ENCODE measurements around the gene GRAP2. TPM values are rescaled to one million over a fixed set of nuclear protein-coding genes. Genes with fewer than 3 reads are reported as not detected.
"Not testable (repeated sequence)": the region's sequence is repeated elsewhere in the genome, so short reads cannot be mapped to it uniquely, and the experiment has no call there.

The GRAP2 gene
- total and polyA plus RNA-seq, 5 donors, result 1.6 to 5.5 (median 3.2) TPM

DNA sequence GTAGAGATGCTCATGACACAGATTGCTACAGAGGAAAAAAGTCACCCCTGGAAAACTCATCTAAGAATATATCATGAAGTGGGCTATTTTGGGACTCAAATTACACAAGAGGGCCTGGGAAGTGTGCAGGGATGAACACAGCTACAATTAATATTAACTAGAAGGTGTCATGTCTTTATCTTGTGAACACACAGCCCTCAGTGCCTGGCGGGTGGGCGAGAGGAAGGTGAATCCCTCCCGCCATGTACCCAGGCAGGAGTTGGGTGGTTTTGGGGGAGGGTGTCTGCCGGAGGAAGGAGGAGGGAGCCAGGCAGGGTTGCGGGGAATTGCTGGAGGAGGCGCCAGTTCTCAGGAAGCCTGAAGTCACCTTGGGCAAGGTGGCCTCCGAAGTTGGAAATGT, 88.7 kb downstream of the GRAP2 start:
- Histone ChIP-seq H3K4me1 (ENCODE audit: control insufficient read depth, insufficient read depth, low read length) (peaks cover 3% of the 10 kb centered on the region), H3K4me3 (ENCODE audit: low read length) (no peak overlapping the region), H3K9me3 (ENCODE audit: control insufficient read depth, low read length) (no peaks in the 10 kb centered on the region), H3K27me3 (ENCODE audit: control insufficient read depth, insufficient read depth) (no peaks in the 10 kb centered on the region), H3K27ac (ENCODE audit: low read length) (peak overlapping the region; percentile 69)
- DNase-seq, result no peak
- ATAC-seq, result peak; percentile 41 to 47
- whole genome bisulfite sequencing, result 53% methylated on average over 7 of the region's 7 CpGs
- intact Hi-C loops (cut with DNase I), result no loop called here

DNA sequence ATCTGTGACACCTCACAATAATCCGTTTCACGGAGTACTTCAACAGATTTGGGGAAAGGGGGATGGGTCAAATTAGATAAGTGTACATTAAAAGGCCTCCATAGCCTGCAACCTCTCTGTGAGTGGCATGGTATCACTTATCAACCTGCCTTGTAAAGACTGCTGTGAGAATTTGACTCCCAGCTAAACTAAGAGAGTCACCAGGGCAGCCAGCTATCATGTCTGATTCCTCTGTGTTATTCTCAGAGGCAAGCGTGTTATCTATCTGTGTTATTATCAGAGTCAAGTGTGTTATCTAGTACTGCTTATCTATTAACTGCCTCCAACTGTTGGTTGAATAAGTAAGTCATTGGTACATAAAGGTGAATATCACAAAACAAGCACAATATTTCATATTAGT, 89.8 kb downstream of the GRAP2 start:
- intact Hi-C loops (cut with DNase I), result no loop called here
- H3K4me3 ChIP-seq (ENCODE audit: low read length), result no peak overlapping the region
- WGBS, result 63% methylated on average over 3 of the region's 3 CpGs
- H3K27me3 ChIP-seq (ENCODE audit: control insufficient read depth, insufficient read depth), result no peaks in the 10 kb centered on the region
- peaks cover 3% of the 10 kb centered on the region for H3K4me1 ChIP-seq (ENCODE audit: control insufficient read depth, insufficient read depth, low read length)
- no peaks in the 10 kb centered on the region for H3K9me3 ChIP-seq (ENCODE audit: control insufficient read depth, low read length)
- no peak for ATAC-seq
- H3K27ac ChIP-seq (ENCODE audit: low read length), result peak overlapping the region; percentile 57
- no peak for DNase-seq

DNA sequence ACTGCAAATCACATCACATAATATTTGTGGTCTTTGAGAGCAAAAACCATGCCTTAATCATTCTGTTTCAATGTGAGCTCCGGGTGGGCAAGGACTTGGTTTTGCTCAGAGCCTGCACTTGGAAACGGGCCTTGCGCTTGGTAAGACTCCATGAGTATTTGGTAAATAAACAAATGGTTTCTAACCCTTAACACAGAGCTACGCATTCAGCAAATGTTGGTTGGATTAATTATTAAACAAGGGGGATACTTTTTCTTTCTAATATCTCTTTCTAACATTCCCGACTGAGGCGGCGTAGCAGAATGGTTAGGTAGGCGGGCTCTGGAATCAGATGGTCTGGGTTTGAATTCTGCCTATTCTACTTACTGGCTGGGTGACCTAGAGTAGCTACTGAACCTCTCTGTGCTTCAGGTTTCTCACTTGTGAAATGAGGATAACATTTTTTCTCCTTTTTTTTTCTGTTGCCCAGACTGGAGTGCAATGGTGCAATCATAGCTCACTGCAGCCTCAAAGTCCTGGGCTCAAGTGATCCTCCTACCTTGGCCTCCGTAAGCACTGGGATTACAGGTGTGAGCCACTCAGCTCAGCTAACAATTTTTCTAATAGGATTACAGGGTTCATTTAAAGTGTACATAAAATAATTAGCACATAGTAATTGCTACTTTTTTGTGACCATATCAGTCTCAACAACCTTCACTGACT, 90.4 kb downstream of the GRAP2 start:
- H3K4me1 ChIP-seq (ENCODE audit: control insufficient read depth, insufficient read depth, low read length), result peaks cover 3% of the 10 kb centered on the region
- DNase-seq (no peak), ATAC-seq (no peak)
- H3K27ac ChIP-seq (ENCODE audit: low read length), result peak overlapping the region; percentile 82
- WGBS, result 85% methylated on average over 9 of the region's 9 CpGs
- H3K4me3 ChIP-seq (ENCODE audit: low read length), result no peak overlapping the region
- H3K9me3 ChIP-seq (ENCODE audit: control insufficient read depth, low read length), result no peaks in the 10 kb centered on the region
- H3K27me3 ChIP-seq (ENCODE audit: control insufficient read depth, insufficient read depth), result no peaks in the 10 kb centered on the region
- intact Hi-C loops (cut with DNase I), result no loop called here

DNA sequence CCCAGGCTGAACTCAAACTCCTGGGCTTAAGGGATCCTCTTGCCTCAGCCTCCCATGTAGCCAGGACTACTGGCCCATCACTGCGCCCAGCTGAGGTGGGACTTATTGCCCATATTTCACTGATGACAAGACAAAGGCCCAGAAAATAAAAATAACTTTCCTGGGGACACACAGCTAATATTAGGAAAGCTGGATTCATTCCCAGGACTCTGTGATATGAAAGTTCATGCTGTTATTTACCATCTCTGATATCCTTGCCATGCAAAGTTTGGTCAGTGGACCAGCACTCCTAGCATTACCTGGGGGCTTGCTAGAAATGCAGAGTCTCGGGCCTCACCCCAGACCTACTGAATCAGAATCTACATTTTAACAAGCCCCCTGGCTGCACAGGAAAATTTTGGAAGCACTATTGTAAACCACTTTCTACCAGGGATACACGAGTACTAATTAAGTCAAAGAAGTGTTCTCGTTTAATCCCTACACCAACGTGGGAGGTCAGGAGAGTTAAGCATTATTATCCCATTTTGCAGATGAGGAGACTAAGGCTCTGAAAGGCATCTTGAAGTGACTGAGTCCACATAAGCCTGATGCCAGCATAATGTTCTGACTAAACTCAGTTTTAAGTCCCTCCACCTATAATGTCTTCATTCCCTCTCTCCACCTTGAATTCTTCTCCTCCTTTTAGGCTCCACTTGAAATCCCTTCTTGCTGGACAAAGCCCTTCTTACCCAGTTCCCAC, 91.4 kb downstream of the GRAP2 start:
- DNase-seq (no peak), ATAC-seq (peak in 1 of 2 donors; percentile 29)
- no peak overlapping the region for H3K4me3 ChIP-seq (ENCODE audit: low read length)
- intact Hi-C loops (cut with DNase I), result no loop called here
- H3K9me3 ChIP-seq (ENCODE audit: control insufficient read depth, low read length), result no peaks in the 10 kb centered on the region
- peak overlapping the region; percentile 82 for H3K27ac ChIP-seq (ENCODE audit: low read length)
- peaks cover 3% of the 10 kb centered on the region for H3K4me1 ChIP-seq (ENCODE audit: control insufficient read depth, insufficient read depth, low read length)
- WGBS, result 73% methylated on average over 5 of the region's 5 CpGs
- no peaks in the 10 kb centered on the region for H3K27me3 ChIP-seq (ENCODE audit: control insufficient read depth, insufficient read depth)

DNA sequence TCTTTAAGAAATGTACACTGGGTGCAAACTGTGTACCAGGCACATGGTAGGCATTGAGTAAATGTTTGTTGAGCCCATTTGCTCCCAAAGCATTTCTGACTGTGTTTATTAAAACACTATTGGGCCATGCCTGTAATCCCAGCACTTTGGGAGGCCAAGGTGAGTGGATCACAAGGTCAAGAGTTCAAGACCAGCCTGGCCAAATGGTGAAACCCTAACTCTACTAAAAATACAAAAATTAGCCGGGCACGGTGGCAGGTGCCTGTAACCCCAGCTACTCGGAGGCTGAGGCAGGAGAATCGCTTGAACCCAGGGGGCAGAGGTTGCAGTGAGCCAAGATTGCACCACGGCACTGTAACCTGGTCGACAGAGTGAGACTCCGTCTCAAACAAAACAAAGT, 92.0 kb downstream of the GRAP2 start:
- H3K4me3 ChIP-seq (ENCODE audit: low read length); ATAC-seq; DNase-seq; H3K27ac ChIP-seq (ENCODE audit: low read length); intact Hi-C loops (cut with DNase I); H3K27me3 ChIP-seq (ENCODE audit: control insufficient read depth, insufficient read depth); H3K4me1 ChIP-seq (ENCODE audit: control insufficient read depth, insufficient read depth, low read length); H3K9me3 ChIP-seq (ENCODE audit: control insufficient read depth, low read length): not testable (repeated sequence)
- 92% methylated on average over 7 of the region's 7 CpGs for WGBS

DNA sequence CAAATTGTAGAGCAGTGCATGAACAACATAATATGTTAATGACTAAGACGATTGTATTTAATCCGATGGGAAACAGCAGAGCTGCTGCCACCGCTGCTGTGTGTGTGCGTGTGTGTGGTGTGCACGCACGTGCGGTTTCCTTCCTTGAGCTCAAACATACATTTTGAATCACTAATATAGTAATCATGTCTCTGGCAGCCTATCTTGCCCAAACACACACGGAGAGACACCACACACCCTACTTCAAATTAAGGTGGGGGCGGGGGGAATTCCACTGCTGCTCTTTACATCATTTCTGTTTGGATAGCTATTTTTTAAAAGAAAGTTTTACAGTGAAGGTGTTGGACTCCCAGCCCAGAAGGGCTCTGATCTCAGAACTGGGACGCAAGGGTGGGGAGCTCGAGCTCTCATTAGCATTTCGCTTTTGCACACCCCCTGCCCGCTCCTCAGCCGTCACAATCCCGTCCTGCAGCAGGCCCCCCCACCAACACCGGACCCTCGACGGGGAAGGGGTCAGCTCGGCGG, 93.2 kb downstream of the GRAP2 start:
- Histone ChIP-seq H3K4me1 (ENCODE audit: control insufficient read depth, insufficient read depth, low read length) (peaks cover 1% of the 10 kb centered on the region), H3K27me3 (ENCODE audit: control insufficient read depth, insufficient read depth) (no peaks in the 10 kb centered on the region), H3K27ac (ENCODE audit: low read length) (no peak overlapping the region), H3K4me3 (ENCODE audit: low read length) (no peak overlapping the region), H3K9me3 (ENCODE audit: control insufficient read depth, low read length) (no peaks in the 10 kb centered on the region)
- intact Hi-C loops (cut with DNase I), result no loop called here
- DNase-seq (no peak), ATAC-seq (no peak)
- 40% methylated on average over 20 of the region's 20 CpGs for WGBS

DNA sequence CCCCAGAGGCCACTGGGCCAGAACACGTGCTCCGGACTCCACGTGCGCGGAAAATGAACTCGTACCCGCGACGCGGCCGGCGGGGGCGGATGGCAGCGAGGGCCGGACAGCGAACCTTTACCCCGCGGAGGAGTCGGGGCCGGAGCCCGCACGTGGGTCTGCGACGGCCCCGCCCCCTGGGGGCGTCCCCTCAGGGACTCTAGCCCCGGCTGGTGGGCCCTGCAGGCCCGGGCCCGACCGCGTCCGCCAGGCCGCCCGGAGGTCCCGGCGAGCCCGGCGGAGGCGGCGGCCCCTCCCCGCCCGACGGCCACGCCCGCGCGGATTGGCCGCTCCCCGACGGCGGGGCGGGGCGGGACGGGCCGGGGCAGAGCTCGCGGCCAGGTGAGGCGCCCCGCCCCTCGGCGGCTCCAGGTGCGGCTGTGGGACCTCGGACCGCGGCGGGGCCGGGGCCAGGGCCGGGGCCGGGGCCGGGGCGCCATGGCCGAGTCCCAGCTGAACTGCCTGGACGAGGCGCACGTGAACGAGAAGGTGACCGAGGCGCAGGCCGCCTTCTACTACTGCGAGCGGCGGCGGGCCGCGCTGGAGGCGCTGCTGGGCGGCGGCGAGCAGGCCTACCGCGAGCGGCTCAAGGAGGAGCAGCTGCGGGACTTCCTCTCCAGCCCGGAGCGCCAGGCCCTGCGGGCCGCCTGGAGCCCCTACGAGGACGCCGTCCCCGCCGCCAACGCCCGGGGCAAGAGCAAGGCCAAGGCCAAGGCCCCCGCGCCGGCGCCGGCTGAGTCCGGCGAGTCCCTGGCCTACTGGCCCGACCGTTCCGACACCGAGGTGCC, 93.9 kb downstream of the GRAP2 start, which contains the start of gene FAM83F:
Gene FAM83F (plus strand): TSS at position 389 of the 827 bp plus-strand sequence. CDS start 89 bp downstream, at position 478.
- peak within 1 kb of the TSS; percentile 13 for H3K27ac ChIP-seq (ENCODE audit: low read length)
- no peaks in the 10 kb centered on the region for H3K27me3 ChIP-seq (ENCODE audit: control insufficient read depth, insufficient read depth)
- ATAC-seq (peak; percentile 14 to 36), DNase-seq (peak in 2 of 3 donors; percentile 59 to 70)
- 9% methylated on average over 115 of the region's 115 CpGs for WGBS
- peak within 1 kb of the TSS; percentile 17 for H3K4me3 ChIP-seq (ENCODE audit: low read length)
- intact Hi-C loops (cut with DNase I), result no loop called here
- peaks cover 5% of the 10 kb centered on the region for H3K4me1 ChIP-seq (ENCODE audit: control insufficient read depth, insufficient read depth, low read length)
- H3K9me3 ChIP-seq (ENCODE audit: control insufficient read depth, low read length), result no peaks in the 10 kb centered on the region

DNA sequence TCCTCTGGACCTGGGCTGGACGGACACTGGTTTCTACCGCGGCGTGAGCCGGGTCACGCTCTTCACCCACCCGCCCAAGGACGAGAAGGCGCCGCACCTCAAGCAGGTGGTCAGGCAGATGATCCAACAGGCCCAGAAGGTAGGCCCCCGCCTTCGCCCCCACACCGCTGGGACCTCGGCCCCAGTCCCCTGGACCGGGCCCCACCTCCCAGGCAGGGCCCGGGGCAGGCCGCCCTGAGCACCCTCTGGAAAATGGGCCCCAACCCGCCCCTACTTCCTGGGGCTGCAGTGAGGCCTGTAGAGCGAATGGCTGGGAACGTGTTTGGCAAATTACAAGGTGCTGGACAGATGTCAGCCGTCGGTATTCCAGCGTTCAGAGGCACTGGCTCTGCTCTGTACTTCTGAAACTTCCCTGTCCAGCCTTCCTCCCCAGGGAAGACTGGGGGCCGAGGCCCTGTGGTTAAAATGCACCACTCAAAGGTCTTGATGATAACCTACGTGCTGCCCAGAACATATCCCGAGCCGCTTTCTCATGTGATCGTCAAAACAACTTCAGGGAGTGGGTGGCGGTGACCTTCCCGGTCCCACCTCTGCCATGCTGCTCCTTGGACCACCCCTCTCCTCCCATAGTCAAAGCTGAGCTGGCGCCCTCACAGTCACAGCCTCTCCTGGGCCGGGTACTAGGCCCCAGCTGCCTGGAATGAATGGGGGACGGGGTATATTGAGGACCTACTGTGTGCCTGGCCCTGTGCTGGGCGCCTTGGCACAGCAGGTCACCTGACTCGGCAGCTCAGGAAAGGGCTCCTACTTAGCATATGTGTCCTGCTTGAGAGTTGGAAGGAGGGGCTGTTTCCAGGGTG, 94.7 kb downstream of the GRAP2 start:
- WGBS, result 68% methylated on average over 35 of the region's 35 CpGs
- peaks cover 5% of the 10 kb centered on the region for H3K4me1 ChIP-seq (ENCODE audit: control insufficient read depth, insufficient read depth, low read length)
- H3K27me3 ChIP-seq (ENCODE audit: control insufficient read depth, insufficient read depth), result no peaks in the 10 kb centered on the region

DNA sequence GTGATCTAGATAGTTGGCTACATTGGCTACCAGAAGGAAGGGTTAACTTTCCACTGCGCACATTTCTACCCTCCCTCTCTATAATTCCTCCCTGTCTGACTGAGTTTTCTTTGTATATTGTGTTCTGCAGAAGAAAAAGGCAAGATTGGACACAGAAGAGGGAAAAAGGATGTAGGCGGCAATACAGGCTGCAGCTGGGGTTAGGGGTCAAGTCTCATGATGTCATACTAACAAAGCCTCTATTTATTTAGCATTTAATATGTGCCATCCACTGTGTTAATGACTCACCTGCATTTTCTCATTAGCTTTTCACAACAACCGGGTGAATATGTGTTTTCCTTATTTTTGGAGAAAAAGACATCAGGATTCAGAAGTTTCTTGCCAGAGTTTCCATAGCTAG, 95.8 kb downstream of the GRAP2 start:
- WGBS, result 75% methylated on average over 3 of the region's 3 CpGs
- H3K27me3 ChIP-seq (ENCODE audit: control insufficient read depth, insufficient read depth), result no peaks in the 10 kb centered on the region
- ATAC-seq (no peak), DNase-seq (no peak)
- no peaks in the 10 kb centered on the region for H3K9me3 ChIP-seq (ENCODE audit: control insufficient read depth, low read length)
- H3K4me3 ChIP-seq (ENCODE audit: low read length), result no peak overlapping the region
- no peak overlapping the region for H3K27ac ChIP-seq (ENCODE audit: low read length)
- H3K4me1 ChIP-seq (ENCODE audit: control insufficient read depth, insufficient read depth, low read length), result peaks cover 5% of the 10 kb centered on the region
- intact Hi-C loops (cut with DNase I), result no loop called here

More for the DNA sequence above, 94.7 kb downstream of the GRAP2 start:
- no peak for DNase-seq
- Histone ChIP-seq H3K9me3 (ENCODE audit: control insufficient read depth, low read length) (no peaks in the 10 kb centered on the region), H3K4me3 (ENCODE audit: low read length) (no peak overlapping the region), H3K27ac (ENCODE audit: low read length) (peak overlapping the region; percentile 8)
- peak; percentile 10 to 12 for ATAC-seq
- intact Hi-C loops (cut with DNase I), result no loop called here

DNA sequence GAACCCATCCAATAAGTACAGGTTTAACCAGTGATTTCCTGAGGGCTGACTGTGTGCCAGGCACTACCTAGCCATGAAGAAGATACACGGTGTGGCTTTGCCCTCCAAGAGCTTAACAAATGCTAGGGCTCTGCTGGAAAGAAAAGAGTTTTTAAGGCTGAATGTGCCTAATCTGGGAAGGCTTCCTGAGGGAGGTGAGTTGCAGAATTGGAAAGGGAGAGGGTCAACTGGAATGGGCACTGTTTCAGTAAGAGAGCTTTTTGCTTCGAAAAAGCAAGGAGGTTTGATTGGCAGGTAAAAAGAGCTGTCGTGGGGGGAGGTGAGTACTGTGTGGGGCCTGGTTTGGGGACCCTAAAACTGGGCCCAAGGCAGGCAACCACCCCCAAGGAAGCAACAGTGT, 96.5 kb downstream of the GRAP2 start:
- no peaks in the 10 kb centered on the region for H3K27me3 ChIP-seq (ENCODE audit: control insufficient read depth, insufficient read depth)

More for the DNA sequence above, 96.5 kb downstream of the GRAP2 start:
- no peak for ATAC-seq
- WGBS, result 79% methylated on average over 3 of the region's 3 CpGs
- no peak overlapping the region for H3K4me3 ChIP-seq (ENCODE audit: low read length)
- no peak overlapping the region for H3K27ac ChIP-seq (ENCODE audit: low read length)
- H3K4me1 ChIP-seq (ENCODE audit: control insufficient read depth, insufficient read depth, low read length), result peaks cover 5% of the 10 kb centered on the region
- no peak for DNase-seq
- no peaks in the 10 kb centered on the region for H3K9me3 ChIP-seq (ENCODE audit: control insufficient read depth, low read length)
- intact Hi-C loops (cut with DNase I), result no loop called here

Measured in right cardiac atrium (tissue), 5 donors.